Fibroblast of lung (primary cell): ENCODE measurements around the gene CALM1. TPM values are rescaled to one million over a fixed set of nuclear protein-coding genes. Genes with fewer than 3 reads are reported as not detected.

ENCODE experiments used
- DNase-seq, 2 donors: peaks; one replicate each; pipeline versions ENCODE4 v3.0.0 to v3.0.0-alpha.2; 2010; ENCODE audit warnings: low read depth in 2 of 2
- H2AFZ ChIP-seq: 2 replicates; pipeline ENCODE4 v1.5.1; 2012; ENCODE audit warnings: low read length, control low read depth, inconsistent platforms
- H3K27ac ChIP-seq: 2 replicates; pipeline ENCODE4 v1.5.1; 2011; ENCODE audit warnings: low read length, control low read depth; ENCODE audit not compliant: insufficient read depth
- H3K27me3 ChIP-seq: 2 replicates; pipeline ENCODE4 v1.5.1; 2011; ENCODE audit warnings: mild to moderate bottlenecking, low read length; ENCODE audit not compliant: control insufficient read depth, insufficient read depth
- H3K36me3 ChIP-seq: 2 replicates; pipeline ENCODE4 v1.5.1; 2011; ENCODE audit warnings: low read length; ENCODE audit not compliant: control insufficient read depth, insufficient read depth
- H3K4me1 ChIP-seq: 2 replicates; pipeline ENCODE4 v1.5.1; 2011; ENCODE audit warnings: low read length; ENCODE audit not compliant: control insufficient read depth, insufficient read depth; ENCODE audit errors: extremely low read depth
- H3K4me2 ChIP-seq: 2 replicates; pipeline ENCODE4 v1.5.1; 2011; ENCODE audit warnings: low read length, control low read depth; ENCODE audit not compliant: insufficient read depth; ENCODE audit errors: extremely low read depth
- H3K4me3 ChIP-seq, 4 experiments: fragments of 200-600 bp in 1 of 4; sonication (generic) in 1 of 4; replicated peaks in 1 of 4; 2 replicates each; pipeline ENCODE4 v1.5.1; 2011 to 2016; ENCODE audit warnings: low read length in 4 of 4, low read depth in 3 of 4, mild to moderate bottlenecking in 3 of 4, control low read depth in 2 of 4, inconsistent platforms in 1 of 4, mixed read lengths in 1 of 4; ENCODE audit not compliant: insufficient read depth in 1 of 4; ENCODE audit errors: control extremely low read depth in 1 of 4
- H3K79me2 ChIP-seq: 2 replicates; pipeline ENCODE4 v1.5.1; 2012; ENCODE audit warnings: mild to moderate bottlenecking, low read length, inconsistent platforms; ENCODE audit not compliant: control insufficient read depth, insufficient read depth
- H3K9ac ChIP-seq: 2 replicates; pipeline ENCODE4 v1.5.1; 2011; ENCODE audit warnings: mild to moderate bottlenecking, low read length, control low read depth; ENCODE audit not compliant: insufficient read depth
- H3K9me3 ChIP-seq: 2 replicates; pipeline ENCODE4 v1.5.1; 2012; ENCODE audit warnings: low read depth, low read length; ENCODE audit not compliant: control insufficient read depth, insufficient read depth
- H4K20me1 ChIP-seq: 2 replicates; pipeline ENCODE4 v1.5.1; 2011; ENCODE audit warnings: low read length; ENCODE audit not compliant: control insufficient read depth, insufficient read depth; ENCODE audit errors: extremely low read depth
- EZH2 ChIP-seq: IDR thresholded peaks from 2 replicates; pipeline ENCODE4 v1.5.1; 2012; ENCODE audit warnings: low read length, control low read depth, mild to moderate bottlenecking; ENCODE audit errors: missing control alignments
- polyA plus RNA-seq, 2 donors: library from polyadenylated mRNA; depleted of rRNA in 1 of 2; stranded (reverse) in 1 of 2; unstranded in 1 of 2; fragments of >200 nt; gene quantifications; 2 replicates each; pipeline ENCODE4 v1.2.1, GENCODE V29; 2011 to 2012; ENCODE audit warnings: missing spikeins in 1 of 2
- total RNA-seq: library from RNA; depleted of rRNA; stranded (reverse); fragments of >200 nt; gene quantifications from 2 replicates; pipeline ENCODE4 v1.2.1, GENCODE V29; 2014
- TF ChIP-seq, protein P1 (sequence below), 2 donors: IDR thresholded peaks in 1 of 2; conservative IDR thresholded peaks in 1 of 2; 1 replicate in 1 of 2; 2 replicates in 1 of 2; pipeline ENCODE4 v1.5.1; 2011 to 2012; ENCODE audit warnings: low read length in 2 of 2, control low read depth in 1 of 2, inconsistent platforms in 1 of 2, low read depth in 1 of 2, mild to moderate bottlenecking in 1 of 2

The CALM1 gene
- total and polyA plus RNA-seq, 2 donors (not counting 1 experiment from before 2014, with no cell fraction given) = 620 to 632 TPM

GRCh38 chr14:90453401-90453951 is 56.6 kb downstream of the CALM1 start:
- H2AFZ ChIP-seq = no peak overlapping the region
- TF ChIP-seq, protein P1, sequence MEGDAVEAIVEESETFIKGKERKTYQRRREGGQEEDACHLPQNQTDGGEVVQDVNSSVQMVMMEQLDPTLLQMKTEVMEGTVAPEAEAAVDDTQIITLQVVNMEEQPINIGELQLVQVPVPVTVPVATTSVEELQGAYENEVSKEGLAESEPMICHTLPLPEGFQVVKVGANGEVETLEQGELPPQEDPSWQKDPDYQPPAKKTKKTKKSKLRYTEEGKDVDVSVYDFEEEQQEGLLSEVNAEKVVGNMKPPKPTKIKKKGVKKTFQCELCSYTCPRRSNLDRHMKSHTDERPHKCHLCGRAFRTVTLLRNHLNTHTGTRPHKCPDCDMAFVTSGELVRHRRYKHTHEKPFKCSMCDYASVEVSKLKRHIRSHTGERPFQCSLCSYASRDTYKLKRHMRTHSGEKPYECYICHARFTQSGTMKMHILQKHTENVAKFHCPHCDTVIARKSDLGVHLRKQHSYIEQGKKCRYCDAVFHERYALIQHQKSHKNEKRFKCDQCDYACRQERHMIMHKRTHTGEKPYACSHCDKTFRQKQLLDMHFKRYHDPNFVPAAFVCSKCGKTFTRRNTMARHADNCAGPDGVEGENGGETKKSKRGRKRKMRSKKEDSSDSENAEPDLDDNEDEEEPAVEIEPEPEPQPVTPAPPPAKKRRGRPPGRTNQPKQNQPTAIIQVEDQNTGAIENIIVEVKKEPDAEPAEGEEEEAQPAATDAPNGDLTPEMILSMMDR (conservative IDR thresholded peaks at IDR 0.05 in 1 of 2, IDR thresholded peaks at IDR 0.05 in 1 of 2; ENCODE audit: low read depth in 1 of 2, low read length in 2 of 2) = no peak
- TF ChIP-seq EZH2 = no peak
- DNase-seq = peak; percentile 26 to 48
- no peaks in the 10 kb centered on the region for H3K9me3 ChIP-seq
- no peaks in the 10 kb centered on the region for H3K4me1 ChIP-seq
- H4K20me1 ChIP-seq = no peaks in the 10 kb centered on the region
- peaks cover 6% of the 10 kb centered on the region for H3K27me3 ChIP-seq
- H3K36me3 ChIP-seq = no peaks in the 10 kb centered on the region
- no peak overlapping the region for H3K4me2 ChIP-seq
- H3K27ac ChIP-seq = no peak overlapping the region
- no peak overlapping the region for H3K4me3 ChIP-seq
- H3K9ac ChIP-seq = no peak overlapping the region
- H3K79me2 ChIP-seq = no peaks in the 10 kb centered on the region

- Histone ChIP-seq H3K9me3 (no peaks in the 10 kb centered on the region), H3K4me1 (no peaks in the 10 kb centered on the region), H3K9ac (no peak overlapping the region), H3K4me3 (no peak overlapping the region), H3K4me2 (no peak overlapping the region), H2AFZ (no peak overlapping the region), H3K79me2 (no peaks in the 10 kb centered on the region), H3K27me3 (peaks cover 6% of the 10 kb centered on the region), H3K36me3 (no peaks in the 10 kb centered on the region), H3K27ac (no peak overlapping the region), H4K20me1 (no peaks in the 10 kb centered on the region)
- peak; percentile 66 to 92 for DNase-seq
- TF ChIP-seq, protein P1 (conservative IDR thresholded peaks at IDR 0.05 in 1 of 2, IDR thresholded peaks at IDR 0.05 in 1 of 2; ENCODE audit: low read depth in 1 of 2, low read length in 2 of 2) = no peak
- no peak for TF ChIP-seq EZH2
Observed at GRCh38 chr14:90454041-90455000, 57.5 kb downstream of the CALM1 start.

- no peaks in the 10 kb centered on the region for H3K4me1 ChIP-seq
- H3K79me2 ChIP-seq = no peaks in the 10 kb centered on the region
- DNase-seq = no peak
- H3K9ac ChIP-seq = no peak overlapping the region
- no peak overlapping the region for H3K4me2 ChIP-seq
- TF ChIP-seq EZH2 = no peak
- TF ChIP-seq, protein P1 (conservative IDR thresholded peaks at IDR 0.05 in 1 of 2, IDR thresholded peaks at IDR 0.05 in 1 of 2; ENCODE audit: low read depth in 1 of 2, low read length in 2 of 2) = no peak
- H3K27ac ChIP-seq = no peak overlapping the region
- peaks cover 6% of the 10 kb centered on the region for H3K27me3 ChIP-seq
- H2AFZ ChIP-seq = no peak overlapping the region
- H3K9me3 ChIP-seq = no peaks in the 10 kb centered on the region
- no peaks in the 10 kb centered on the region for H4K20me1 ChIP-seq
- H3K4me3 ChIP-seq = no peak overlapping the region
- H3K36me3 ChIP-seq = no peaks in the 10 kb centered on the region
Observed at GRCh38 chr14:90455100-90455571, 58.3 kb downstream of the CALM1 start.
